ENCODE data around the gene GPS1.

The GPS1 gene

GRCh38 chr17:82014971-82015310, 36.8 kb upstream of the GPS1 start:
- DNase-seq (ENCODE audit: low spot score): no peak

- peak; percentile 84 for DNase-seq (ENCODE audit: low spot score)
These were observed 36.3 kb upstream of the GPS1 start for GRCh38 chr17:82015311-82015971.

GRCh38 chr17:82016061-82016874, 35.4 kb upstream of the GPS1 start:
- peak; percentile 63 for DNase-seq (ENCODE audit: low spot score)

- DNase-seq (ENCODE audit: low spot score): no peak
These were observed 34.7 kb upstream of the GPS1 start for GRCh38 chr17:82016875-82017459.

GRCh38 chr17:82017612-82018151, 34.0 kb upstream of the GPS1 start:
- DNase-seq (ENCODE audit: low spot score): peak; percentile 55

GRCh38 chr17:82018152-82018988, 33.3 kb upstream of the GPS1 start:
- peak; percentile 90 for DNase-seq (ENCODE audit: low spot score)

GRCh38 chr17:82018989-82019689, 32.6 kb upstream of the GPS1 start:
- no peak for DNase-seq (ENCODE audit: low spot score)

GRCh38 chr17:82019690-82020571, 31.8 kb upstream of the GPS1 start:
- DNase-seq (ENCODE audit: low spot score): peak; percentile 82

- no peak for DNase-seq (ENCODE audit: low spot score)
These were observed 31.1 kb upstream of the GPS1 start for GRCh38 chr17:82020572-82021106.

- DNase-seq (ENCODE audit: low spot score): peak; percentile 89
These were observed 30.4 kb upstream of the GPS1 start for GRCh38 chr17:82021107-82021899.

- DNase-seq (ENCODE audit: low spot score): peak; percentile 52
These were observed 29.8 kb upstream of the GPS1 start for GRCh38 chr17:82021900-82022309.

GRCh38 chr17:82022310-82022980, 29.3 kb upstream of the GPS1 start, which contains the start of gene CENPX:
CENPX (minus strand) TSS chr17:82022878; CDS start chr17:82022861, 17 bp downstream.
- DNase-seq (ENCODE audit: low spot score): peak; percentile 48

GRCh38 chr17:82022981-82023446, 28.7 kb upstream of the GPS1 start, which contains the start of gene LRRC45:
LRRC45 (plus strand) TSS chr17:82023305; CDS start chr17:82023644, 339 bp downstream.
- peak; percentile 98 for DNase-seq (ENCODE audit: low spot score)

- peak; percentile 47 for DNase-seq (ENCODE audit: low spot score)
These were observed 28.1 kb upstream of the GPS1 start for GRCh38 chr17:82023447-82024241.

- DNase-seq (ENCODE audit: low spot score): no peak
These were observed 26.8 kb upstream of the GPS1 start for GRCh38 chr17:82024859-82025258.

GRCh38 chr17:82025401-82026107, 26.1 kb upstream of the GPS1 start:
- DNase-seq (ENCODE audit: low spot score): no peak

GRCh38 chr17:82028246-82028645, 23.5 kb upstream of the GPS1 start:
- no peak for DNase-seq (ENCODE audit: low spot score)
